WI38 (cell line): ENCODE data around the gene CXCR5.

Experiments
- H3K4me3 ChIP-seq: 2 replicates; pipeline ENCODE4 v1.5.1; 2011; ENCODE audit warnings: low read depth, mild to moderate bottlenecking, control low read depth, low read length
- CTCF ChIP-seq: IDR thresholded peaks from 2 replicates; pipeline ENCODE4 v1.5.1; 2012; ENCODE audit warnings: low read depth, mild to moderate bottlenecking, control low read depth, low read length

The CXCR5 gene

GRCh38 chr11:118843565-118843964 lies 40.1 kb upstream of the CXCR5 start:
- H3K4me3 ChIP-seq: no peak overlapping the region
- no peak for TF ChIP-seq CTCF

- H3K4me3 ChIP-seq: no peak overlapping the region
- TF ChIP-seq CTCF: no peak
Measured at GRCh38 chr11:118845369-118845768, 38.3 kb upstream of the CXCR5 start.

GRCh38 chr11:118846181-118846935 lies 37.3 kb upstream of the CXCR5 start:
- H3K4me3 ChIP-seq: no peak overlapping the region
- TF ChIP-seq CTCF: no peak

- no peak for TF ChIP-seq CTCF
- no peak overlapping the region for H3K4me3 ChIP-seq
Measured at GRCh38 chr11:118849825-118850224, 33.9 kb upstream of the CXCR5 start.

GRCh38 chr11:118851970-118852369 lies 31.7 kb upstream of the CXCR5 start:
- no peak overlapping the region for H3K4me3 ChIP-seq
- TF ChIP-seq CTCF: no peak

- TF ChIP-seq CTCF: no peak
- no peak overlapping the region for H3K4me3 ChIP-seq
Measured at GRCh38 chr11:118853678-118854077, 30.0 kb upstream of the CXCR5 start.

GRCh38 chr11:118856314-118856713 lies 27.4 kb upstream of the CXCR5 start:
- H3K4me3 ChIP-seq: no peak overlapping the region
- no peak for TF ChIP-seq CTCF
